Thyroid gland (tissue), 4 donors: ENCODE results near the gene SAP30BP. TPM values are rescaled to one million over a fixed set of nuclear protein-coding genes. Genes with fewer than 3 reads are reported as not detected.

Source experiments
- DNase-seq, 2 donors: peaks; one replicate each; pipeline ENCODE4 v3.0.0-alpha.2; 2019
- H3K27ac ChIP-seq, 3 donors: fragments of 200-600 bp; sonication (generic); 1 replicate in 2 of 3; 2 replicates in 1 of 3; pipeline ENCODE4 v1.5.1; 2016 to 2019; ENCODE audit warnings: mild to moderate bottlenecking in 1 of 3, moderate library complexity in 1 of 3
- H3K27me3 ChIP-seq: fragments of 200-600 bp; sonication (generic); one replicate; pipeline ENCODE4 v1.5.1; 2019
- H3K36me3 ChIP-seq, 2 donors: fragments of 200-600 bp; sonication (generic); one replicate each; pipeline ENCODE4 v1.5.1; 2016 to 2019
- H3K4me1 ChIP-seq, 2 donors: fragments of 200-600 bp; sonication (generic); one replicate each; pipeline ENCODE4 v1.5.1; 2017 to 2019
- H3K4me3 ChIP-seq, 3 donors: fragments of 200-600 bp; sonication (generic); replicated peaks in 1 of 3; 1 replicate in 2 of 3; 2 replicates in 1 of 3; pipeline ENCODE4 v1.5.1; 2016; ENCODE audit warnings: mild to moderate bottlenecking in 1 of 3
- H3K9me3 ChIP-seq: fragments of 200-600 bp; sonication (generic); one replicate; pipeline ENCODE4 v1.5.1; 2017
- POLR2A ChIP-seq, 2 donors: fragments of 450-650 bp; IDR thresholded peaks; one replicate each; pipeline ENCODE4 v1.6.1; 2017; ENCODE audit warnings: antibody characterized with exemption in 2 of 2, mild to moderate bottlenecking in 2 of 2, moderate library complexity in 1 of 2
- WGBS, 2 donors: methylation state at CpG; one replicate each; pipeline ENCODE4 v1.1.5; 2017; 5-methylcytosine and 5-hydroxymethylcytosine counted together
- intact Hi-C: fragments of 100-400 bp; cut with DNase I; formaldehyde crosslinking; loops from one replicate; pipeline ENCODE4 v1.15.1; 2023
- total RNA-seq, 4 donors: library from RNA; depleted of rRNA; stranded (reverse); fragments of >200 nt; gene quantifications; one replicate each; pipeline ENCODE4 v1.2.3, GENCODE V29; 2016
- TF ChIP-seq, protein P1 (sequence below), 6 experiments: fragments of 200-600 bp in 3 of 6; fragments of 450-650 bp in 3 of 6; sonication (generic) in 3 of 6; IDR thresholded peaks; one replicate each; pipeline ENCODE4 v1.5.1; 2016 to 2019; ENCODE audit warnings: antibody characterized with exemption in 6 of 6, mild to moderate bottlenecking in 2 of 6, inconsistent platforms in 1 of 6, moderate library complexity in 1 of 6

The SAP30BP gene
- total RNA-seq, 4 donors from 2014 or later, result 52.5 to 83.6 (median 72.7) TPM

DNA sequence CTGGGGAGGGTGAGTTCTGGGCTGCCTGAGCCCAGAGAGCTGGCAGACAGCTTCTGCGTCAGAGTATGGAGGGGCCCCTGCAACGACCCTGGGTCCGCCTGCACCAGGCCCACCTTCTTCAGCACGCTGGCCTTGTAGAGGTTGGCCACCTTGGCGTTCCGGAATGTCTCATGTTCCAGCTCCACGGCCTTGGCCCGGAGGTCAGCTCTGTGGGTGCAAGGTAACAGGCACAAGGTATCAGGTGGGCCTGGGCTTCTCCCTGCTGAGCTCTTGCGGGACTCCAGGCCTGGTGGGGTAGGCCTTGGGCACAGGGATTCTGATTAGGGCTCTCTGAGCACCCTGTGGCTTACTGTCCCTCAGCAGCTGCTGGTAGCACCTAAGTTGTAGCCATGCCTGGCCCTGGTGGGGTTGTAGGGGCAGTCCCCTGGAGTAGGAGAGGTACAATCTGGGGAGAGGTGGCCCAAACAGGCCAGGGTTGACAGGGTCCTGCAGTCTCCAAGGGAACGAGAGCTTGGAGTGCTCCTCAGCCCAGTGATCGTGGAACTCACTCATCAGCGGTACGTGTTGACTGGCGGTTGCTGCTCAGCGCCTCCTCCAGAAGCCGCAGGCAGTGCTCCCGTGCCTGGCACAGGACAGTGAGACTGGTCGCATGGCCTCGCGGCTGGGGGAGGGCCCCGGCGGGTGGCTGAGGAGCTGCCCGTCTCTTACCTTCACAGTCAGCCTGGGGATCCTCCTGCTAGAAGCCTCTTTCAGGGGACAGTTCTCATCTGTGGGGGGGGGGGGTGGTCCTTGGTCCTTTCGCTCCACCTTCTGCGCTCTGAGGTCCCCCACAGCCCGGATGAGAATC is 36.8 kb upstream of the SAP30BP start:
- Histone ChIP-seq H3K27me3 (no peaks in the 10 kb centered on the region), H3K36me3 (peaks cover 24 to 34% of the 10 kb centered on the region in 2 donors), H3K27ac (no peak overlapping the region), H3K4me3 (no peak overlapping the region), H3K9me3 (no peaks in the 10 kb centered on the region), H3K4me1 (peaks cover 21 to 29% of the 10 kb centered on the region in 2 donors)
- TF ChIP-seq POLR2A (IDR thresholded peaks at IDR 0.05), result no peak
- WGBS, 2 donors, result 95% methylated on average over 9 to 11 of the region's 26 CpGs
- no peak for DNase-seq
- intact Hi-C loops, result loop anchor here (5.0 kb wide), 1 partner anchor 122 kb away; no protein-coding TSS in a partner anchor

DNA sequence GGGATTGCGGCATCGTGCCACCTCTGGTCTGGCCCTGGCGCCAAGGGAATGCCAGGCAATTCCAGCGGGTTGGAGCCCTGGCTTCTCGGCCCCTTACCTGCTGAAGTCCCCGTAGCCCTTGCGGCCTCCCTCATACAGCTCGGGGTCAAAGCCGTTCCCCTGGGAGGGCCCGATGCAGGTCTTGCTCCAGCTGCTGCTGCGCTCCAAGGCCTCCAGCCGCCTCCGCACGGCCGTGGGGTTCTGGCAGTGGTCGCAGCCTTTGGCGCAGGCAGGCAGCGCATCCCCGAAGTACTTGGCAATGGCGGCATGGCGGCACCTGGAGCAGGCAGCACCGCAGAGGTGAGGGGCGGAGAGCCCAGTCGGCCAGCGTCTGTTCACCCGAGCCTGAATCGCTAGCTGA is 35.8 kb upstream of the SAP30BP start:
- H3K4me3 ChIP-seq, result no peak overlapping the region
- DNase-seq, result no peak
- peaks cover 18 to 23% of the 10 kb centered on the region in 2 donors for H3K36me3 ChIP-seq
- peaks cover 21 to 39% of the 10 kb centered on the region in 2 donors for H3K4me1 ChIP-seq
- H3K9me3 ChIP-seq, result no peaks in the 10 kb centered on the region
- H3K27me3 ChIP-seq, result no peaks in the 10 kb centered on the region
- intact Hi-C loops, result loop anchor here (5.0 kb wide), 1 partner anchor 121 kb away; no protein-coding TSS in a partner anchor
- H3K27ac ChIP-seq, result no peak overlapping the region
- TF ChIP-seq POLR2A (IDR thresholded peaks at IDR 0.05), result no peak
- WGBS, 2 donors, result 91% methylated on average over 9 of the region's 27 CpGs; no CpG with 5 or more reads in 1 of the 2 donors

GRCh38 chr17:75632428-75632827 is 34.7 kb upstream of the SAP30BP start:
- H3K36me3 ChIP-seq, result peaks cover 9 to 13% of the 10 kb centered on the region in 2 donors

DNA sequence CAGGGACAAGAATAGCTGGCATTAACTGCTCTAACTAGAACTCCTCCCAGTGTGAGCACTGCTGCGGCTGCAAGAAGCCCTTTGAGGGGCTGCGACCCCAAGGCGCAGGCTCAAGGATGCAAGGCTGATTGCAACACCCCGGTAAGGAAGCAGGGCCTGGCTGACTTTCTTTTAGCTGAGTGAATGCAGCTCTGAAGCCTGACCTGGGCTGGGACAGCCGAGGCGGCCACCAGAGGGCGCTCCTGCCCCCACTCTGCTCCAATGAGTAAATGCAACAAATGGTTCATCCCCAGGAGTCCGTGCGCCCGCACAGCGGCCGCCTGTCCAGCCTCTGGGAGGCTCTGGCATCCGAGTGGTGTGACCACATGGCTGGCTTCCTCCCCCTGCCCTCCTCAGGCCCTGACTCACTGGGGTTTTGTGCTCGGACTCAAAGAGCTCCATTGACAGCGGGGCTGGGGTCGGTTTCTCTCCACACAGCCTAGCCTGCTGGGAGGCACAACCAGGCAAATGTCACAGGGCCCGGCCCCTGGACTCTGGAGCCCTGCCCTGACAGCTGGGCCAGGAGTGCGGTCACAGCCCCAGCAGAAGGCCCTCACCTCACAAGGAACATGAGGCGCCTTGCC is 34.2 kb upstream of the SAP30BP start, which contains the start of gene SMIM5:
Gene SMIM5 (plus strand): TSS at position 572 of the 623 bp plus-strand sequence. CDS start 6,768 bp downstream, outside the sequence.
- Histone ChIP-seq H3K4me3 (no peak within 1 kb of the TSS), H3K9me3 (no peaks in the 10 kb centered on the region), H3K27me3 (no peaks in the 10 kb centered on the region), H3K27ac (peak within 1 kb of the TSS; percentile 90 to 97 (median 93)), H3K36me3 (peaks cover 8 to 12% of the 10 kb centered on the region in 2 donors), H3K4me1 (peaks cover 31 to 55% of the 10 kb centered on the region in 2 donors)
- DNase-seq, result peak; percentile 87 to 88
- WGBS, 2 donors, result 10 to 25% methylated on average over 4 to 16 of the region's 19 CpGs
- TF ChIP-seq POLR2A (IDR thresholded peaks at IDR 0.05), result no peak
- TF ChIP-seq, protein P1, sequence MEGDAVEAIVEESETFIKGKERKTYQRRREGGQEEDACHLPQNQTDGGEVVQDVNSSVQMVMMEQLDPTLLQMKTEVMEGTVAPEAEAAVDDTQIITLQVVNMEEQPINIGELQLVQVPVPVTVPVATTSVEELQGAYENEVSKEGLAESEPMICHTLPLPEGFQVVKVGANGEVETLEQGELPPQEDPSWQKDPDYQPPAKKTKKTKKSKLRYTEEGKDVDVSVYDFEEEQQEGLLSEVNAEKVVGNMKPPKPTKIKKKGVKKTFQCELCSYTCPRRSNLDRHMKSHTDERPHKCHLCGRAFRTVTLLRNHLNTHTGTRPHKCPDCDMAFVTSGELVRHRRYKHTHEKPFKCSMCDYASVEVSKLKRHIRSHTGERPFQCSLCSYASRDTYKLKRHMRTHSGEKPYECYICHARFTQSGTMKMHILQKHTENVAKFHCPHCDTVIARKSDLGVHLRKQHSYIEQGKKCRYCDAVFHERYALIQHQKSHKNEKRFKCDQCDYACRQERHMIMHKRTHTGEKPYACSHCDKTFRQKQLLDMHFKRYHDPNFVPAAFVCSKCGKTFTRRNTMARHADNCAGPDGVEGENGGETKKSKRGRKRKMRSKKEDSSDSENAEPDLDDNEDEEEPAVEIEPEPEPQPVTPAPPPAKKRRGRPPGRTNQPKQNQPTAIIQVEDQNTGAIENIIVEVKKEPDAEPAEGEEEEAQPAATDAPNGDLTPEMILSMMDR (IDR thresholded peaks at IDR 0.05), result peak; percentile 81 to 97 (median 88)
- intact Hi-C loops, result loop anchor here (2.0 to 5.0 kb wide), 2 partner anchors 20 to 119 kb away; no protein-coding TSS in a partner anchor

More at GRCh38 chr17:75632428-75632827, 34.7 kb upstream of the SAP30BP start:
- no peak for TF ChIP-seq POLR2A (IDR thresholded peaks at IDR 0.05)
- TF ChIP-seq, protein P1 (IDR thresholded peaks at IDR 0.05), result no peak
- peaks cover 28 to 50% of the 10 kb centered on the region in 2 donors for H3K4me1 ChIP-seq
- H3K4me3 ChIP-seq, result no peak overlapping the region
- H3K27ac ChIP-seq, result peak overlapping the region in 1 of 3 donors; percentile 97
- intact Hi-C loops, result loop anchor here (2.0 to 5.0 kb wide), 2 partner anchors 20 to 120 kb away; no protein-coding TSS in a partner anchor
- H3K9me3 ChIP-seq, result no peaks in the 10 kb centered on the region
- no peaks in the 10 kb centered on the region for H3K27me3 ChIP-seq
- 82 to 83% methylated on average over 10 to 12 of the region's 12 CpGs for WGBS, 2 donors
- DNase-seq, result no peak

- H3K4me3 ChIP-seq, result no peak overlapping the region
- intact Hi-C loops, result loop anchor here (2.0 to 5.0 kb wide), 2 partner anchors 19 to 119 kb away; no protein-coding TSS in a partner anchor
- peak in 1 of 2 donors; percentile 75 for TF ChIP-seq POLR2A (IDR thresholded peaks at IDR 0.05)
- TF ChIP-seq, protein P1 (IDR thresholded peaks at IDR 0.05), result peak in 5 of 6 experiments; percentile 29 to 67 (median 53)
- H3K27ac ChIP-seq, result peak overlapping the region; percentile 90 to 97 (median 93)
- WGBS, 2 donors, result 3 to 11% methylated on average over 21 to 25 of the region's 27 CpGs
- H3K36me3 ChIP-seq, result peaks cover 8 to 9% of the 10 kb centered on the region in 2 donors
- DNase-seq, result peak; percentile 97 to 98
- H3K27me3 ChIP-seq, result no peaks in the 10 kb centered on the region
- peaks cover 37 to 63% of the 10 kb centered on the region in 2 donors for H3K4me1 ChIP-seq
- H3K9me3 ChIP-seq, result no peaks in the 10 kb centered on the region
Observed at GRCh38 chr17:75633486-75634375, 33.4 kb upstream of the SAP30BP start.
